Measurements from ENCODE around the gene GBP1.
"Not testable (repeated sequence)": the region's sequence is repeated elsewhere in the genome, so short reads cannot be mapped to it uniquely, and the experiment has no call there.

GBP1 gene

GRCh38 chr1:89051300-89051954 lies 13.6 kb downstream of the GBP1 start:
- TF ChIP-seq CTCF (conservative IDR thresholded peaks at IDR 0.05) (no peak), ZFX (IDR thresholded peaks at IDR 0.05) (no peak)
- no peak overlapping the region for H3K27ac ChIP-seq

- no peak for TF ChIP-seq ZFX (IDR thresholded peaks at IDR 0.05)
- no peak for TF ChIP-seq CTCF (conservative IDR thresholded peaks at IDR 0.05)
- H3K27ac ChIP-seq = no peak overlapping the region
Measured at GRCh38 chr1:89050649-89051033, 14.4 kb downstream of the GBP1 start.

- H3K27ac ChIP-seq = not testable (repeated sequence)
Measured at GRCh38 chr1:89049901-89050648, 14.9 kb downstream of the GBP1 start.

GRCh38 chr1:89049187-89049586 lies 15.8 kb downstream of the GBP1 start:
- not testable (repeated sequence) for H3K27ac ChIP-seq

GRCh38 chr1:89047734-89048133 lies 17.3 kb downstream of the GBP1 start:
- no peak overlapping the region for H3K27ac ChIP-seq
- TF ChIP-seq CTCF (conservative IDR thresholded peaks at IDR 0.05) (no peak), ZFX (IDR thresholded peaks at IDR 0.05) (no peak)

GRCh38 chr1:89046318-89047183 lies 18.5 kb downstream of the GBP1 start:
- peak; percentile 10; the same call in 1 of the 2 replicates for TF ChIP-seq CTCF (conservative IDR thresholded peaks at IDR 0.05)
- not testable (repeated sequence) for H3K27ac ChIP-seq

- no peak overlapping the region for H3K27ac ChIP-seq
- no peak for TF ChIP-seq ZFX (IDR thresholded peaks at IDR 0.05)
- TF ChIP-seq CTCF (conservative IDR thresholded peaks at IDR 0.05) = no peak
Measured at GRCh38 chr1:89044970-89045721, 19.9 kb downstream of the GBP1 start.

GRCh38 chr1:89043940-89044339 lies 21.1 kb downstream of the GBP1 start:
- no peak overlapping the region for H3K27ac ChIP-seq
- no peak for TF ChIP-seq ZFX (IDR thresholded peaks at IDR 0.05)
- no peak for TF ChIP-seq CTCF (conservative IDR thresholded peaks at IDR 0.05)

Measured in C4-2B (cell line).